ENCODE data around the gene INSIG2. TPM values are rescaled to one million over a fixed set of nuclear protein-coding genes. Genes with fewer than 3 reads are reported as not detected.

INSIG2 gene
- total and polyA plus RNA-seq, 2 of the 8 experiments (the other 6 are each of a cell fraction or from before 2014, with no cell fraction given), result 7.0 to 11.2 TPM

- Histone ChIP-seq H2AFZ (ENCODE audit: low read length) (no peak overlapping the region), H4K5ac (ENCODE audit: insufficient read length, low read depth, low read length) (no peak overlapping the region), H2BK20ac (ENCODE audit: low read length) (no peak overlapping the region), H3K23me2 (ENCODE audit: low read depth, low read length) (no peaks in the 10 kb centered on the region), H3K27ac (ENCODE audit: low read depth, low read length) (no peak overlapping the region), H4K91ac (replicated peaks; ENCODE audit: insufficient read length, low read length) (no peak overlapping the region), H4K8ac (ENCODE audit: extremely low read depth, insufficient read depth, low read length) (no peak overlapping the region), H3K4me3 (ENCODE audit: extremely low read depth in 1 of 4, insufficient read depth in 2 of 4, low read depth in 3 of 4, low read length in 4 of 4) (no peak overlapping the region), H3K18ac (ENCODE audit: extremely low read depth, low read length) (no peak overlapping the region), H3K4me2 (ENCODE audit: insufficient read depth in 1 of 2, low read depth in 2 of 2, low read length in 2 of 2) (no peak overlapping the region), H3K79me2 (ENCODE audit: control insufficient read depth in 1 of 2, insufficient read depth in 2 of 2, low read length in 2 of 2) (no peaks in the 10 kb centered on the region), H3K23ac (ENCODE audit: insufficient read length) (no peak overlapping the region), H3K79me1 (ENCODE audit: low read depth, low read length) (no peaks in the 10 kb centered on the region), H3K9ac (replicated peaks in 1 of 4; ENCODE audit: extremely low read depth in 1 of 4, low read depth in 3 of 4, low read length in 3 of 4) (no peak overlapping the region), H2BK15ac (ENCODE audit: low read length) (no peak overlapping the region), H4K20me1 (replicated peaks in 1 of 2; ENCODE audit: control insufficient read depth in 1 of 2, insufficient read depth in 2 of 2, low read length in 2 of 2) (no peaks in the 10 kb centered on the region), H2BK12ac (ENCODE audit: low read depth, low read length) (no peak overlapping the region), H3K4me1 (replicated peaks in 1 of 4; ENCODE audit: control insufficient read depth in 3 of 4, insufficient read depth in 4 of 4, low read length in 3 of 4) (no peaks in the 10 kb centered on the region), H3K9me3 (ENCODE audit: insufficient read depth in 2 of 2, low read depth in 1 of 2, low read length in 1 of 2) (no peaks in the 10 kb centered on the region), H2BK120ac (replicated peaks; ENCODE audit: low read depth, low read length) (no peak overlapping the region), H3K56ac (replicated peaks; ENCODE audit: insufficient read length, low read depth, low read length) (no peak overlapping the region), H2AK5ac (ENCODE audit: low read depth, low read length) (no peak overlapping the region), H3K4ac (replicated peaks; ENCODE audit: insufficient read length, low read depth, low read length) (no peak overlapping the region), H3K27me3 (replicated peaks in 1 of 4; ENCODE audit: control insufficient read depth in 3 of 4, extremely low read depth in 1 of 4, insufficient read depth in 3 of 4, low read length in 3 of 4) (no peaks in the 10 kb centered on the region), H3K36me3 (ENCODE audit: control insufficient read depth in 2 of 4, insufficient read depth in 4 of 4, low read length in 3 of 4) (no peaks in the 10 kb centered on the region), H2BK5ac (ENCODE audit: low read depth, low read length) (no peak overlapping the region), H3K14ac (ENCODE audit: insufficient read length) (no peak overlapping the region)
- WGBS, 2 experiments (ENCODE audit: extremely low coverage in 1 of 2, insufficient coverage in 1 of 2, insufficient read length in 1 of 2, insufficient replicate concordance in 2 of 2, low coverage in 1 of 2, low lambda C conversion rate in 2 of 2, missing lambda C conversion rate in 1 of 2), result 85% methylated on average over 8 of the region's 8 CpGs; no CpG with 5 or more reads in 1 of the 2 experiments
- DNase-seq (ENCODE audit: low read depth in 1 of 2, low spot score in 2 of 2), result no peak
- CTCF ChIA-PET (ENCODE audit: partially characterized antibody), result interaction anchor here (0.9 to 1.1 kb wide), 2 partner anchors 82 to 117 kb away, joined by 3 read pairs; no protein-coding TSS in a partner anchor
- POLR2A ChIA-PET (ENCODE audit: partially characterized antibody), result no interaction called here
- FAIRE-seq, result no peak
- no peak for TF ChIP-seq CEBPB (IDR thresholded peaks at IDR 0.05; ENCODE audit: low read depth, low read length)
- TF ChIP-seq EGR1 (IDR thresholded peaks at IDR 0.05; ENCODE audit: borderline replicate concordance, low read depth, low read length), result no peak
- TF ChIP-seq BACH1 (IDR thresholded peaks at IDR 0.05; ENCODE audit: low read length), result no peak
- TF ChIP-seq POLR2AphosphoS5 (IDR thresholded peaks at IDR 0.05; ENCODE audit: low read depth, low read length), result no peak
- no peak for TF ChIP-seq KDM4A (IDR thresholded peaks at IDR 0.05; ENCODE audit: low read depth, low read length, severe bottlenecking)
- TF ChIP-seq SP2 (IDR thresholded peaks at IDR 0.05; ENCODE audit: low read length), result no peak
- no peak for TF ChIP-seq POU5F1 (IDR thresholded peaks at IDR 0.05; ENCODE audit: low read depth, low read length)
- TF ChIP-seq PHF8 (conservative IDR thresholded peaks at IDR 0.05; ENCODE audit: low read depth, low read length), result no peak
- no peak for TF ChIP-seq ATF2 (IDR thresholded peaks at IDR 0.05; ENCODE audit: low read length)
- no peak for TF ChIP-seq MAX (IDR thresholded peaks at IDR 0.05)
- no peak for TF ChIP-seq ZNF274 (IDR thresholded peaks at IDR 0.05; ENCODE audit: borderline replicate concordance, extremely low read depth, low read length)
- TF ChIP-seq EP300 (IDR thresholded peaks at IDR 0.05; ENCODE audit: borderline replicate concordance in 1 of 2, low read depth in 2 of 2, low read length in 2 of 2), result no peak
These were observed 31.6 kb downstream of the INSIG2 start for GRCh38 chr2:118119761-118120400.
